ENCODE data around the gene CST7.

Gene CST7

GRCh38 chr20:24937579-24937978 is 11.5 kb upstream of the CST7 start:
- TF ChIP-seq EZH2phosphoT487 (IDR thresholded peaks at IDR 0.05; ENCODE audit: borderline replicate concordance) (no peak), CTCF (conservative IDR thresholded peaks at IDR 0.05; ENCODE audit: low read length) (no peak)
- H3K79me2 ChIP-seq (ENCODE audit: insufficient read depth, low read length), result no peaks in the 10 kb centered on the region
- H3K9ac ChIP-seq (ENCODE audit: low read depth, low read length, poor library complexity, severe bottlenecking), result no peak overlapping the region
- peaks cover 3% of the 10 kb centered on the region; the same call in 1 of the 2 replicates for H3K9me3 ChIP-seq (ENCODE audit: insufficient read depth, low read depth, low read length)
- no peaks in the 10 kb centered on the region for H4K20me1 ChIP-seq (ENCODE audit: insufficient read depth, low read length, poor library complexity, severe bottlenecking)
- H3K4me3 ChIP-seq (ENCODE audit: low read length, poor library complexity, severe bottlenecking), result no peak overlapping the region
- H3K4me2 ChIP-seq (ENCODE audit: low read depth, low read length, poor library complexity, severe bottlenecking), result no peak overlapping the region
- H3K27me3 ChIP-seq (ENCODE audit: insufficient read depth, low read length, poor library complexity, severe bottlenecking), result no peaks in the 10 kb centered on the region
- no peaks in the 10 kb centered on the region for H3K36me3 ChIP-seq (ENCODE audit: insufficient read depth, low read length)
- H3K4me1 ChIP-seq (ENCODE audit: insufficient read depth, low read length, poor library complexity, severe bottlenecking), result peaks cover 4% of the 10 kb centered on the region
- H3F3A ChIP-seq (ENCODE audit: low read depth), result no peaks in the 10 kb centered on the region
- H3K9me2 ChIP-seq (replicated peaks; ENCODE audit: low read depth, low read length), result no peaks in the 10 kb centered on the region
- H2AFZ ChIP-seq (ENCODE audit: low read length), result no peak overlapping the region

- H3K9ac ChIP-seq (ENCODE audit: low read depth, low read length, poor library complexity, severe bottlenecking), result no peak overlapping the region
- H3K36me3 ChIP-seq (ENCODE audit: insufficient read depth, low read length), result no peaks in the 10 kb centered on the region
- H3K9me3 ChIP-seq (ENCODE audit: insufficient read depth, low read depth, low read length), result peaks cover 3% of the 10 kb centered on the region; the same call in 1 of the 2 replicates
- no peaks in the 10 kb centered on the region for H4K20me1 ChIP-seq (ENCODE audit: insufficient read depth, low read length, poor library complexity, severe bottlenecking)
- TF ChIP-seq CTCF (conservative IDR thresholded peaks at IDR 0.05; ENCODE audit: low read length) (no peak), EZH2phosphoT487 (IDR thresholded peaks at IDR 0.05; ENCODE audit: borderline replicate concordance) (no peak)
- H3K9me2 ChIP-seq (replicated peaks; ENCODE audit: low read depth, low read length), result no peaks in the 10 kb centered on the region
- H2AFZ ChIP-seq (ENCODE audit: low read length), result no peak overlapping the region
- no peak overlapping the region for H3K4me3 ChIP-seq (ENCODE audit: low read length, poor library complexity, severe bottlenecking)
- H3K79me2 ChIP-seq (ENCODE audit: insufficient read depth, low read length), result no peaks in the 10 kb centered on the region
- H3K4me2 ChIP-seq (ENCODE audit: low read depth, low read length, poor library complexity, severe bottlenecking), result no peak overlapping the region
- H3K4me1 ChIP-seq (ENCODE audit: insufficient read depth, low read length, poor library complexity, severe bottlenecking), result no peaks in the 10 kb centered on the region
- no peaks in the 10 kb centered on the region for H3K27me3 ChIP-seq (ENCODE audit: insufficient read depth, low read length, poor library complexity, severe bottlenecking)
- no peaks in the 10 kb centered on the region for H3F3A ChIP-seq (ENCODE audit: low read depth)
Observed at GRCh38 chr20:24938498-24938897, 10.6 kb upstream of the CST7 start.

DNA sequence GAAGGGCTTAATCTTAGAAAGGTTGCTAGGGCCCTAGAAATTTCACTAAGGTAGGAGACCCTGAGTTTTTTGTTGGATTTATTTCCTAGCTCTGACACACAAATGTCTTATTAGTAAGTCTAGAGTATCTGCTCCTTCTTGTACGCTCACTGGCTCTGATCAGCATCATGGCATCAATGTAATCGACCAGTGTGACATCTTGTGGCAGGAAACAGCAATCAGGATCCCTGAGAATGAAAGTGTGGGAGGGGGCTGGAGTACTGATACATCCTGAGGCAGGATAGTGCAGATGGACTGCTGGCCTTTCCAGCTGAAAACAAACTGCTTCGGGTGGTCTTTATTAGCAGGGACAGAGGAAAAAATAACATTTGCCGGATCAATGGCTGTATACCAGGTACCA is 10.0 kb upstream of the CST7 start:
- Histone ChIP-seq H3K9me2 (replicated peaks; ENCODE audit: low read depth, low read length) (no peaks in the 10 kb centered on the region), H4K20me1 (ENCODE audit: insufficient read depth, low read length, poor library complexity, severe bottlenecking) (no peaks in the 10 kb centered on the region), H3K4me3 (ENCODE audit: low read length, poor library complexity, severe bottlenecking) (no peak overlapping the region), H3K9ac (ENCODE audit: low read depth, low read length, poor library complexity, severe bottlenecking) (no peak overlapping the region), H3K4me2 (ENCODE audit: low read depth, low read length, poor library complexity, severe bottlenecking) (no peak overlapping the region), H3K27me3 (ENCODE audit: insufficient read depth, low read length, poor library complexity, severe bottlenecking) (no peaks in the 10 kb centered on the region), H3K79me2 (ENCODE audit: insufficient read depth, low read length) (no peaks in the 10 kb centered on the region), H3K4me1 (ENCODE audit: insufficient read depth, low read length, poor library complexity, severe bottlenecking) (no peaks in the 10 kb centered on the region), H2AFZ (ENCODE audit: low read length) (no peak overlapping the region), H3K36me3 (ENCODE audit: insufficient read depth, low read length) (no peaks in the 10 kb centered on the region), H3F3A (ENCODE audit: low read depth) (no peaks in the 10 kb centered on the region), H3K9me3 (ENCODE audit: insufficient read depth, low read depth, low read length) (peaks cover 3% of the 10 kb centered on the region; the same call in 1 of the 2 replicates)
- no peak for TF ChIP-seq EZH2phosphoT487 (IDR thresholded peaks at IDR 0.05; ENCODE audit: borderline replicate concordance)
- TF ChIP-seq CTCF (conservative IDR thresholded peaks at IDR 0.05; ENCODE audit: low read length), result no peak
